Smooth muscle cell (in vitro differentiated cells): ENCODE data around the gene MTMR2. TPM values are rescaled to one million over a fixed set of nuclear protein-coding genes. Genes with fewer than 3 reads are reported as not detected.

Experiments used
- DNase-seq: peaks from one replicate; lab custom pipeline; 2025; ENCODE audit not compliant: unreplicated experiment; lab: John Stamatoyannopoulos, UW
- H2AFZ ChIP-seq: fragments of 200-600 bp; sonication (generic); 2 replicates; pipeline ENCODE4 v1.6.0; 2016; ENCODE audit warnings: antibody characterized with exemption, low read depth, mild to moderate bottlenecking
- H3F3A ChIP-seq: fragments of 200-600 bp; sonication (generic); 2 replicates; pipeline ENCODE4 v1.6.0; 2017; ENCODE audit warnings: antibody characterized with exemption, low read depth
- H3K27ac ChIP-seq: fragments of 200-600 bp; sonication (generic); 2 replicates; pipeline ENCODE4 v1.5.1; 2016; ENCODE audit warnings: low read depth, mild to moderate bottlenecking
- H3K27me3 ChIP-seq: fragments of 200-600 bp; sonication (generic); 2 replicates; pipeline ENCODE4 v1.6.1; 2016; ENCODE audit warnings: low read depth, mild to moderate bottlenecking
- H3K36me3 ChIP-seq: fragments of 200-600 bp; sonication (generic); 2 replicates; pipeline ENCODE4 v1.5.1; 2016; ENCODE audit warnings: low read depth
- H3K4me1 ChIP-seq: fragments of 200-600 bp; sonication (generic); 2 replicates; pipeline ENCODE4 v1.5.1; 2016; ENCODE audit warnings: low read depth
- H3K4me2 ChIP-seq: fragments of 200-600 bp; sonication (generic); 2 replicates; pipeline ENCODE4 v1.6.0; 2016; ENCODE audit warnings: mild to moderate bottlenecking
- H3K4me3 ChIP-seq: fragments of 200-600 bp; sonication (generic); 2 replicates; pipeline ENCODE4 v1.5.1; 2016; ENCODE audit warnings: mild to moderate bottlenecking
- H3K79me2 ChIP-seq: fragments of 200-600 bp; sonication (generic); 2 replicates; pipeline ENCODE4 v1.6.0; 2016; ENCODE audit warnings: low read depth, mild to moderate bottlenecking
- H3K9ac ChIP-seq: fragments of 200-600 bp; sonication (generic); 2 replicates; pipeline ENCODE4 v1.6.0; 2016; ENCODE audit warnings: low read depth
- H3K9me3 ChIP-seq: fragments of 200-600 bp; sonication (generic); replicated peaks from 2 replicates; pipeline ENCODE4 v1.5.1; 2016; ENCODE audit warnings: low read depth
- H4K20me1 ChIP-seq: fragments of 200-600 bp; sonication (generic); 2 replicates; pipeline ENCODE4 v1.6.0; 2016; ENCODE audit warnings: low read depth
- CTCF ChIP-seq: fragments of 200-600 bp; sonication (generic); IDR thresholded peaks from 2 replicates; pipeline ENCODE4 v1.5.1; 2017; ENCODE audit warnings: borderline replicate concordance, mild to moderate bottlenecking, antibody characterized with exemption; ENCODE audit not compliant: insufficient read depth, poor library complexity, severe bottlenecking
- WGBS: methylation state at CpG from one replicate; pipeline ENCODE4 v1.1.7; 2016; ENCODE audit warnings: low lambda C conversion rate; 5-methylcytosine and 5-hydroxymethylcytosine counted together
- polyA plus RNA-seq: library from polyadenylated mRNA; unstranded; fragments of >200 nt; fragmentation: Nextera tagmentation; extraction: Ambion mirVana; gene quantifications from 2 replicates; pipeline ENCODE4 v1.2.1, GENCODE V29; 2016
- total RNA-seq: library from RNA; depleted of rRNA; stranded (reverse); fragments of >200 nt; gene quantifications from 2 replicates; pipeline ENCODE4 v1.2.3, GENCODE V29; 2014

Gene MTMR2
- total and polyA plus RNA-seq, 2 experiments from 2014 or later = 27.2 to 40.0 TPM

- Histone ChIP-seq H3K4me3 (no peak overlapping the region), H3K27me3 (no peaks in the 10 kb centered on the region), H3K79me2 (no peaks in the 10 kb centered on the region), H3K4me1 (no peaks in the 10 kb centered on the region), H3K9me3 (no peaks in the 10 kb centered on the region), H3K36me3 (no peaks in the 10 kb centered on the region), H4K20me1 (no peaks in the 10 kb centered on the region), H2AFZ (no peak overlapping the region), H3F3A (no peaks in the 10 kb centered on the region), H3K9ac (no peak overlapping the region), H3K4me2 (no peak overlapping the region), H3K27ac (no peak overlapping the region)
- 57% methylated on average over 1 of the region's 1 CpG for WGBS
- TF ChIP-seq CTCF = no peak
- DNase-seq = no peak
Measured at GRCh38 chr11:95943546-95943945, 19.6 kb upstream of the MTMR2 start.

GRCh38 chr11:95939091-95939490, 15.2 kb upstream of the MTMR2 start:
- no peaks in the 10 kb centered on the region for H3K36me3 ChIP-seq
- no peak for DNase-seq
- no peaks in the 10 kb centered on the region for H3K9me3 ChIP-seq
- no peak overlapping the region for H3K4me3 ChIP-seq
- no peak overlapping the region for H3K9ac ChIP-seq
- no peak overlapping the region for H3K4me2 ChIP-seq
- no peaks in the 10 kb centered on the region for H4K20me1 ChIP-seq
- no peaks in the 10 kb centered on the region for H3K79me2 ChIP-seq
- 81% methylated on average over 6 of the region's 6 CpGs for WGBS
- no peaks in the 10 kb centered on the region for H3K27me3 ChIP-seq
- no peak overlapping the region for H2AFZ ChIP-seq
- no peaks in the 10 kb centered on the region for H3K4me1 ChIP-seq
- no peak overlapping the region for H3K27ac ChIP-seq
- TF ChIP-seq CTCF = no peak
- H3F3A ChIP-seq = no peaks in the 10 kb centered on the region

GRCh38 chr11:95937358-95937757, 13.5 kb upstream of the MTMR2 start:
- no peak overlapping the region for H2AFZ ChIP-seq
- H3K27me3 ChIP-seq = no peaks in the 10 kb centered on the region
- H3K4me1 ChIP-seq = no peaks in the 10 kb centered on the region
- no peaks in the 10 kb centered on the region for H3F3A ChIP-seq
- H3K9me3 ChIP-seq = no peaks in the 10 kb centered on the region
- H3K4me3 ChIP-seq = no peak overlapping the region
- no peak for DNase-seq
- no peak overlapping the region for H3K9ac ChIP-seq
- H3K4me2 ChIP-seq = no peak overlapping the region
- H3K36me3 ChIP-seq = no peaks in the 10 kb centered on the region
- no peaks in the 10 kb centered on the region for H4K20me1 ChIP-seq
- H3K27ac ChIP-seq = no peak overlapping the region
- TF ChIP-seq CTCF = no peak
- H3K79me2 ChIP-seq = no peaks in the 10 kb centered on the region

GRCh38 chr11:95933594-95933993, 9.7 kb upstream of the MTMR2 start:
- WGBS = 84% methylated on average over 5 of the region's 5 CpGs
- Histone ChIP-seq H2AFZ (no peak overlapping the region), H3K4me2 (no peak overlapping the region), H3K4me1 (no peaks in the 10 kb centered on the region), H3K9me3 (no peaks in the 10 kb centered on the region), H3K36me3 (no peaks in the 10 kb centered on the region), H3K27me3 (no peaks in the 10 kb centered on the region), H3K4me3 (no peak overlapping the region), H3K79me2 (no peaks in the 10 kb centered on the region), H3F3A (no peaks in the 10 kb centered on the region), H4K20me1 (no peaks in the 10 kb centered on the region), H3K9ac (no peak overlapping the region), H3K27ac (no peak overlapping the region)
- DNase-seq = no peak
- no peak for TF ChIP-seq CTCF
